ENCODE measurements around the gene PDE5A.

The PDE5A gene

GRCh38 chr4:119580293-119580692, 48.3 kb downstream of the PDE5A start:
- DNase-seq: no peak

GRCh38 chr4:119579823-119580222, 48.8 kb downstream of the PDE5A start:
- no peak for DNase-seq

DNA sequence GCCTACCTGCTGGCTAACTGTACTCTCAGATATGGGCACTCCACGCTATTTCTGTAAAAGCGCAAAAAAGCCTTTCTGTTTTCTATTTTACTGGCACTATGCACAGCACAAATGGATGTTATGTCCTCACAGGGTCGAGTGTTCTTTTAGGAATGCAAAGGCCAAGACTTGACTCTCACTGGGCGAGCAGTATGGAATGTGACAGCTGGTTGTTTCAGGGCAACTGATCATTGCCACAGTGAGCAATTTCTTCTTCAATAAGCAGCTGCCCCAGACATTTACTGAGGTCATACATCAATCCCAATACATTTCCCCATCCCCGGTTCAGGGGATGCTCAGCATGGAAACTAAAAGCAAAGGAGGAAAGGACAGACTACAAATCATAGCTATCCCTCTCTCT, 58.2 kb downstream of the PDE5A start:
- no peak for DNase-seq

DNA sequence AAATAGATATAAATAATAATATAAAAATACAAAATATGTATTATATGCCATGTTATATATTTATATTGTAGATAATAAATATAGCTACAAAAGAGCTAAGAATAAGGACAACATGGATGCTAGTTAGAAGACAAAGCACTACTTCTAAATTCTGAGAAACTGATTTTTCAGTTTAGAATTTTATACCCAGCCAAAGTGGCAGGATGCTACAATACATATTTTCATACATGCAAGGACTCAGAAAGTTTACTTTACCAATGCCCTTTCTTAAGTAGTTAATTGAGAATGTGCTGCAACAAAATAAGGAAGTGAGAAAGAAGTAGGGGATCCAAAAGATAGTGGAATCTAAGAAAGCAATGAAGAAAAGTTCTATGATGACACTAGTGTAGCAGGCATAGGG, 64.5 kb downstream of the PDE5A start:
- DNase-seq: no peak

DNA sequence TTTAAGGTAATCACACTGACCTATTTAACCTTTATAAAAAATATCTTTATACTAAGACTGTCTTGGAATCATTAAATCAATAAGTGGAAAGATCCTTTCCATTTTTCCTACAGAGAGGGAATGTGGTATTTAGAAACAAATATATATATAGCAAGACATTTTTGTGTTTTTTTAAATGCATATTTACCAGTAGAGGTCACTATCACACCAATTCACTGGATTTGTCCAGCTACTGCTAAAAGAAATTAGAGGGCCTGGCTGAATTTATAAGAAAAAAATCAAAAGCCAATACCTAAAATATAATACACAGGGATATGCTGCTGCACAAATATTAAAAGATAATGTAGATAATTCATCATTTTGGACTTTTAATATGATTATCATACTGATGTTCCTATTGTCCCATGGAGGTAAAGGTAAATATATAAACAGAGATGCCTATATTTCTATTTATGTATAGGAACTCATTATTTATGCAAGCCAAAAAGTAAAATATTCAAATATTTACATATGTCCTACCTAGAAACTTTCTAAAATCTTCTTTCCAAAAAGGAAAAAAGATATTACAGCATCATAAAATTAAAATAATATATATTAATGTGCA, 69.5 kb downstream of the PDE5A start:
- no peak for DNase-seq

DNA sequence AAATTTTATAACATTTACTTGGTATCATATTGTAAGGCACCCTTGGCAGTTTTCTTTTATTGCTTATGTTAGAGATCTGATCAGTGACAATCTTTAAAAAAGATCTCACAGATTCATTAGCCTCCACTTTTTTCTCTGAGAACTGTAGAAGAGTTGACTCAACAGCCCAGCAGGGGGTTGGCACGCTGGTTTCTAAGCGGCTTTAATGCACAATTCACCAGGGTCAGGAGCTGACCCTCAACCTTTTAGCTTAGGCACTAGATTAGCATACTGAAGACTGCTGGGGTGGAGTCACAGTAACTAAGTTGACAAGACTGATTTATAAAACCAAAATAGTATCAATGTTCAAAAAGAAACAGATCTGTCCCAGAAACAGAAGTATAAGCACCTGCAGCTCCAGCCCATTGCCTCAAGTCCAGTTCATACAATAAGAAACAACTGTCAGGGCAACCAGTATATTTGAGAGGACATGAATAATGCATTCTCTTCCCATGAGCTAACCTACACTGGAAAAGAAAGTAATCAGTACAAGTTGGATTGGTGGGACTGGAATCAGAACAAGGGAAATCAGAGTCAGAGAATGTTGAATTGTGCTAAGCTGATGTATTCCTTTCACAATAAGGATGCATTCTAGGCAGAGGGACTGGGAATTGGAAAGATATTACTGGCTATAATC, 77.6 kb downstream of the PDE5A start:
- no peak for DNase-seq

GRCh38 chr4:119549639-119550038, 79.0 kb downstream of the PDE5A start:
- no peak for DNase-seq

DNA sequence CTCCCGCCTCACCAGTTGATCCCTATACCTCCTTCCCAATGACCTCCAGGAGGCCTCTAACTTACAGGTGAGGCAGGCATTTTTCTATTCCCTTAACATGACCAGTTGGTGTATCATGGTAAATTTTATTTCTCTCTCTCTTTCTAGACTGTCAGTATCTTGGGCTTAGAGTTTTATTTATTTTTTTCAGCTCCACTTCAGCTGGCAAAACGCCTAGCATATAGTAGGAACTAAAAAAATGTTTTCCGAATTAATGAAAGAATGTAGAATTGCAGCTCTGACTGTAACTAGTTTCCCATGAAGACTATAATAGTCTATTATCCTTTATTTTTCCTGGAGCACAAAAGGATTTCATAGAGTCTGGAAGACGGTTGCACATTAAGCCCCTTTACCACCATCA, 84.8 kb downstream of the PDE5A start:
- DNase-seq: no peak

DNA sequence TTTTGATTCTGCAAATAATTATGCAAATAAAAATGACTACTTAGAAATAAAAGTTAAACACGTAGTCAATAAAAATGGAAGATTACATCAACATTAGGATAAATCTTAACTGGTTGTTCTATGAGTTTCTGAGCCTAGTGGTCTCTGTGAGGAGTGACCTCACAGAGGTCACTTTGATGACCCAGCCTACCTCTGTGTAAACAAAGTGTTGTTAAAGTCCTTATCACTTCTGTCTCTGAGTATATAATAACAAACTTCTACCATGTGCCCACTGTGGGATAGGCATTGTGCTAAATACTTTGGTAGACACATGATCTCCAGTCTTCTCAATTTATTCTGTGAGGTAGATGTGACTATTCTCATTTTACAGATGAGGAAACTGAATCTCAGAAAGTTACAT, 85.4 kb downstream of the PDE5A start:
- no peak for DNase-seq

DNA sequence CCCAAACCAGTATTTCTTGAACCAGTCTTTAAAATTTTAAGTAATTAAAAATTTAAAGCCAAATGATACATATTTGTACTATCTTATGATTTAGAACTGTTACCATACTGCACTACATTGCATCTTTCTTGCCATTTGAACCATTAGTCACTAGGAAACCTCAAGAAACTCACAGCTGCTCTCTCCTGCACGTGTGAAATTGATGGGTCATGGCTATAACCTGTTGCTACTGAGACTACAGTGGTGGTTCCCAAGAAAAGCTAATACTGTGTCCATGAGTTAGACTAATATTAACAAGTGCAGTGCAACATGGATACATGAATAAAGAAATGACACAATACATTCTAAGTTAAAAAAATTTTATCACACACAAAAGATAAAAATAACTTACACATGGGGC, 88.4 kb downstream of the PDE5A start:
- DNase-seq: no peak

DNA sequence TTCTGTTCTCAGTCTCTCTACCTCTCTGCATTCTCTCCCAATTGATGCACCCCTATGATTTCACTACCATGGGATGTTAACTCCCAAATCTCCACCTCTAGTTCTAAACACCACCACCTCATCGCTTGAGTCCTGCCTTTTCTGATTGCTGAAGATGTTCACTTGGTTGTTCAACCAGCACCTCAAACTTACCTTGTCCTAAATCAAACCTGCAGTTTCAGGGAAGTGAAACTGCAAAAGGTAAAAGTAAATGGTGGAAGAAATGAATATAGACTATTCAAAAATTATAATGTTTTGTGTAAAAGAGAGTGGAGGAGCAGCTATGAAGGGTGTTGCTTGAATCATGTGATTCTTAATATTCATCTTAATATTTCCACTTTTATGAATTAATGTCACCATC, 91.0 kb downstream of the PDE5A start:
- no peak for DNase-seq

- DNase-seq: no peak
Measured at GRCh38 chr4:119536572-119537528, 91.8 kb downstream of the PDE5A start.

DNA sequence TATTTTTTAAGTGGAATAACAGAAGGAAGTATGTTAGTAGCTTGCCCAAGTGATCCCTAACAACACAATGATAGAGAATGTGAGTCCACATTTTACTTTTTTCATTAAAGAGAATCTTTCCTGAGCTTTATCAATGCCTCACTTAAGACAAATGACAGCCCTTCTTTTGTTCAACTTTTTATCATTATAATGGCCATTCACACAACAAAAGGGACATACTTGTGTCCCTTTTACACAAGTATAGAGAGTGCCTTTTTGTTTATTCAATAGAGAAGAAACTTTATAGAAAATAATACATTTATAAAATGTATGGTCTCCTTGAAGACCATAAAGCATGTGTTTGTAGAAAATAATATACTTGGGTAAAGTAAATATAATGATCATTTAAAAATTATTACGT, 96.3 kb downstream of the PDE5A start:
- DNase-seq: no peak

GRCh38 chr4:119529788-119530187, 98.8 kb downstream of the PDE5A start:
- no peak for DNase-seq

GRCh38 chr4:119526786-119527550, 101.6 kb downstream of the PDE5A start:
- no peak for DNase-seq

DNA sequence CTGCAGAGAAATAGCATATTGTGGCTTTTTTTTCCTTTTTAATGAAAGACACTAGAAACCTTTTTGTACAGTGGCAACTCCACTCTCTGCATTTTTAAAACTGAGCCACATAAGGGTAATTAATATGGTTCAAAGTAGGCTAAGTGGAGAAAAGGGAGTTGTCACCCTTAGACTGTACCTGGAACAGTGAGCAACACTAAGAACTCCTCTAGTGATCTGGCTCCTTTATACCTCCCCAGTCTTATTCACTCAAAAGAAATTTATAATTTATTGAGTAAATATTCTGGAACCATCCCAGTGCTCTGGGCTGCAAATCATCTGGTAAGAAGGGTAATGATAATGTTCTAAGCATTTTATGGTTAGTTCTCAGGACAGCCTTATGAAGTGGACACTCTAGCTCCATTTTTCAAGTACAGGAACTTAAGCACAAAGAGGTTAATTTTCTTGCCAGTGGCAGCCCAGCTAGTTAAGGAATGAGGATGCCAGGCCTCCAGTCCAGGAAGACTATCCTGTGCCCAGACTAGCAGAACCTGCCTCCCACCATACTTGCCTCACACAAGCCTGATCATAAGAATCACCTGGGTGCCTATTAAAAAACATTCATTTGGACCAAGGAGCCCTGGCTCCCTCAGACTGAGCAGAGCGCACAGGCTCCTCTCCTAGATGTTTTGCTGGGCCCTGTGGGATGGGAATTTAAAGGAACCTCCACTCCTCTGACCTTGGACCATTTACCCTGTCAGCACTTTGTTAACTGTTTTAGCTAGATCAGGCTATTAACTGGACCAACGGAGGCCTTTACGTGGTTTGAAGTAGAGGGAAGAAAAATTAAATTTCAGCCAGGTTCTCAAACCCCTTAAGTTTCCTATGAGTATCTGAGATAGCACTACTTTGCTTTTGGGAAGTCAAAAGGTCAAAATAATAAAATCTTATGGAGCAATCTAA, 102.6 kb downstream of the PDE5A start:
- no peak for DNase-seq

GRCh38 chr4:119525005-119525749, 103.4 kb downstream of the PDE5A start:
- DNase-seq: no peak

DNA sequence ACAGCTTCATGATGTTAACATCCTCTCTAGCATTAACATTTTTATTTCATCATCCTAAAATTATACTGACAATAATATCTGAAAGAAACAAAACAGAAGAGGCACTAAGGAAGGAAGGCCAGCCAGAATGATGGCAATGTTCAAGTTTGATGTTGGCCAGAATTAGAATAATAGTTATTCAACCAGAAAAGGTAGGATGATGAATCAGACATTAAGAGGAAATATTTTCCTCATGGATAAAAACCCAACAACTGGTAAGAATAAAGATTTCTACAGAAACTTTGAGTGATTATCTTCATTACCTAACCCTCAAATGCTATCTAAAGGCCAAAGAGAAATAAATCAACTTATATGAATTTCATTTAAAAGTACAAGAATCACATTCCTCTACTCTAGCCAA, 105.2 kb downstream of the PDE5A start:
- no peak for DNase-seq

GRCh38 chr4:119521268-119521667, 107.3 kb downstream of the PDE5A start:
- DNase-seq: no peak

DNA sequence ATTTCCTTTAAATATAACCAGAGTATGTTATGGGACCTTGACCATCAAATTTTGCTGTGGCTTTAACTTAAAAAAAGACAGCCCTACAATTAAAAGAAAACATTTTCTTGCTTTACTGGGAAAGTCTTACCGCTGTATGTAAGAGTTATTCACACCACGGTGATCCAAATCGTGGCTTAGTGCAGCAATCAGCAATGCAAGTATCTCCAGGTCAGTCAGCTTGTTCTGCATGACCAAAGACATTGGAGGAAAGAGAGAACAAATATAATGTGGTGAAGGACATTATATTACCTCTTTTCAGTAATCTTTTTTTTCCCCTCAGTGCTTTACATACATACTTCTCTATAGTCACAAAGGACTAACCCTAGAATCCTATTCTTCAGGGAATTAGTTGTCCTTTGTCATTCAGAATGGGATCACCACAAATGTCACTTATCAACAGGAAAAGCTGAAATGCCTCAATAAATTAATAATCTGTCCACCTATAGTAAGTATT, 109.6 kb downstream of the PDE5A start:
- DNase-seq: no peak
